ENCODE results near the gene ACTR3. TPM values are rescaled to one million over a fixed set of nuclear protein-coding genes. Genes with fewer than 3 reads are reported as not detected.

Gene ACTR3
- total RNA-seq, 4 donors from 2014 or later: 103 to 187 (median 122) TPM

- TF ChIP-seq CTCF (IDR thresholded peaks at IDR 0.05): no peak
- DNase-seq (ENCODE audit: low spot score) (no peak), ATAC-seq (ENCODE audit: low FRiP score) (no peak)
Measured at GRCh38 chr2:113918229-113918628, 28.3 kb downstream of the ACTR3 start.

- DNase-seq (ENCODE audit: low spot score) (no peak), ATAC-seq (ENCODE audit: low FRiP score) (no peak)
- TF ChIP-seq CTCF (IDR thresholded peaks at IDR 0.05): no peak
Measured at GRCh38 chr2:113920996-113921395, 31.1 kb downstream of the ACTR3 start.

GRCh38 chr2:113922335-113922734 is 32.4 kb downstream of the ACTR3 start:
- ATAC-seq (ENCODE audit: low FRiP score): no peak
- no peak for TF ChIP-seq CTCF (IDR thresholded peaks at IDR 0.05)
- DNase-seq (ENCODE audit: low spot score): no peak

GRCh38 chr2:113922784-113923183 is 32.9 kb downstream of the ACTR3 start:
- ATAC-seq (ENCODE audit: low FRiP score) (no peak), DNase-seq (ENCODE audit: low spot score) (no peak)
- TF ChIP-seq CTCF (IDR thresholded peaks at IDR 0.05): no peak

- DNase-seq (ENCODE audit: low spot score) (no peak), ATAC-seq (ENCODE audit: low FRiP score) (no peak)
- no peak for TF ChIP-seq CTCF (IDR thresholded peaks at IDR 0.05)
Measured at GRCh38 chr2:113925884-113926283, 36.0 kb downstream of the ACTR3 start.

GRCh38 chr2:113926314-113926713 is 36.4 kb downstream of the ACTR3 start:
- ATAC-seq (ENCODE audit: low FRiP score): no peak
- no peak for DNase-seq (ENCODE audit: low spot score)
- no peak for TF ChIP-seq CTCF (IDR thresholded peaks at IDR 0.05)

GRCh38 chr2:113930448-113930847 is 40.6 kb downstream of the ACTR3 start:
- no peak for TF ChIP-seq CTCF (IDR thresholded peaks at IDR 0.05)
- no peak for DNase-seq (ENCODE audit: low spot score)
- no peak for ATAC-seq (ENCODE audit: low FRiP score)

Data from omental fat pad (tissue), 4 donors.